ENCODE data around the gene INSYN2A.
A peak's percentile ranks its signal among the peaks of the same experiment; 100 is the strongest.

The INSYN2A gene

DNA sequence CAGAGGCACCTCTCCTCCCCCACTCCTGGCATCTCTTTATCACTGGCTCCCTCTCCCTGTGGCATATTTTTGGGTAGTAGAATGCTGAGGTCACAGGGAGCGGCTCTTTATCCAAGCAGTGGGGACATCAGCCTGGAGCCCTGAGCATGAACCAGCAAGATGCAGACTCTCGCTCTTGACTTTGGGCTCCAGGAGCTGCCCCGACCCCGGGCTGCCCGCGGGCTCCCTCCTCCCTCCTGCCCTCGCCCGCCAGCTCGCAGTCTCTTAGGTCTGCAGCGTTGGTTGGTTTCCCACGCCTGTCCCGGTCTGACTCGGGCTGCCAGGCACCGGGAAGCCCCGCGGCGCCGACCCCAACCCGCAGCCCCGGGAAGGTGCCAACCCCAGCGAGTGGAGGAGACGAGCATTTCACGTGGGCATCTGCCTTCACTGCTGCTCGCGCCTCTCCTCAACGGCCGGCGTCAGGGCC, 1.3 kb downstream of the INSYN2A start:
- peak; percentile 25 for DNase-seq

- no peak for DNase-seq
These were observed 1.8 kb downstream of the INSYN2A start for GRCh38 chr10:127194599-127194998.

DNA sequence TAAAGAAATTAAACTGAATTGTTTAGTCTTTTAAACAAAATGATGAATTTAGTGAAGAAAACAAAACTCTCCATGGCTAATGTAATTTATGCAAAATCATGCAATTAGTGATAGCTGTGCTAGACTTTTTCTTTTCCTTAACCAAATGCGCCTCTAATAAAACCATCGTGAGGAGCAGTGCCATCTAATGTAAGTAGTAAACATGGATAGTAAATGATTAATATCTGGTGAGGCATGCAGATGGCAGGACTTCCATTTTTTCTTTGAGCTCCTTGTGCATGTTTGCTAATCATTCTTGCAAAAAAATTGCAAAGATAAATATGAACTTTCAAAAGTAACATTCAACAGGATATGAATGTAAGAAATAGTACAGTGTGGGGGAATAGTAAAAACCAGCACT, 2.3 kb downstream of the INSYN2A start:
- DNase-seq = no peak

- DNase-seq = no peak
These were observed 3.3 kb downstream of the INSYN2A start for GRCh38 chr10:127193125-127193524.

DNA sequence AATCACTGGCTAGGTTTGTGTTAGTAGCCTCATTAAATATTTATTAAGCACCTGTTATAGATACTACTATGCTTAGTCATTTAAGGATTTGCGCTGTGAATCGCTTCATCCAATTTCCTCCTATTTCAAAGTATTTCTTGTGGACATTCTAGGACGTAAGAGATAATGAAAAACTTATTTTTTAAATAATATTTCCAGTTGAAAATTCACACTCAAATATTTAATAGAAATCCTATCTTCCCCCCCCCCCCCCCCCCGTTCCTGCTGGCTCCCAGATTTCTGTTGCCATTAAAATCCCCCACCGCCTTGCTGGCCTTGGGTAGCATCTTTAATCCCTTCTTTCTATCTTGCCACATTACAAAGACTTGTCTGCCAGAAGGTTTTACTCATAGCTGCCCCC, 6.0 kb downstream of the INSYN2A start:
- no peak for DNase-seq

GRCh38 chr10:127189226-127189625, 7.2 kb downstream of the INSYN2A start:
- DNase-seq = no peak

- no peak for DNase-seq
These were observed 9.6 kb downstream of the INSYN2A start for GRCh38 chr10:127186813-127187212.

GRCh38 chr10:127184582-127184981, 11.8 kb downstream of the INSYN2A start:
- DNase-seq = no peak

GRCh38 chr10:127182161-127182560, 14.2 kb downstream of the INSYN2A start:
- DNase-seq = no peak

GRCh38 chr10:127179612-127180250, 16.7 kb downstream of the INSYN2A start:
- no peak for DNase-seq

DNA sequence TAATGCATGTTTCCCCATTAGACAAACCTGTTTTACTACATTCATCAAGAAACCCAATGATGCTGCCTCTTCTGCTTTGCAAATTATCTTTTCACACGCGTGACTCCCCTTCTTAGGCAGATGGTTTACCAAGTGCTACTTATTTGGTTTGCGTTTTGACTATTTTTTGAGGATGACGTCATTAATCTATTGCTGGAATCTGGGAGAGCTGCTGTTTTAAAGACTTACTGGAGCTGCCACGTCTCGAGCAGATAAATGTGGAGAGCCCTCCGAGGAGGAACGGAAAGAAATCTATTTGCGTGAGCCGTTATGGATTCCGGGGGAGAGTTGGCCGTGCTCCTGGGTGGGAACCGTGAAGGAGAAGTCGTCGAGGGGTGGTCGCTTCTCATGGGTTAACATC, 19.7 kb downstream of the INSYN2A start:
- DNase-seq = no peak

- no peak for DNase-seq
These were observed 20.9 kb downstream of the INSYN2A start for GRCh38 chr10:127175357-127176110.

GRCh38 chr10:127174866-127175265, 21.5 kb downstream of the INSYN2A start:
- DNase-seq = no peak

DNA sequence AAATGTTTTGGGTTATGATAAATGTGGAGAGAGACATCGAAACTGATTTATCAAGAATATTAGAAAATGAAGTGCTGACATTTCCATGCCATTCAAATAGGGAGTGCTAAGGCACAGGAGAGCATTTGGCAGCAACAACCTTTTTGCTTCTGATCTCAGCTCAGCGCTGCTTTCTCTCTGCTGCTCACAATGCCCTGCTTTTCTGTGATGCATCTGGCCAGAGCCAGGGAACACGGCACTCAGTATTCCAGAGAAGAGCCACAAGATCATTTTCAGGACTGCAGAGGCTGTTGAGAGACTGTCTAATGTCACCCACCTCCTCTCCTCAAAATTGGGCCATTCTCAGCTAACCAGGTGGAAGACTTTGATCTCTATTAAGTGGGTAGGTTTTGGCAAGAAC, 28.1 kb downstream of the INSYN2A start:
- no peak for DNase-seq

- no peak for DNase-seq
These were observed 33.5 kb downstream of the INSYN2A start for GRCh38 chr10:127162841-127163240.

- DNase-seq = no peak
These were observed 34.9 kb downstream of the INSYN2A start for GRCh38 chr10:127161482-127161881.

DNA sequence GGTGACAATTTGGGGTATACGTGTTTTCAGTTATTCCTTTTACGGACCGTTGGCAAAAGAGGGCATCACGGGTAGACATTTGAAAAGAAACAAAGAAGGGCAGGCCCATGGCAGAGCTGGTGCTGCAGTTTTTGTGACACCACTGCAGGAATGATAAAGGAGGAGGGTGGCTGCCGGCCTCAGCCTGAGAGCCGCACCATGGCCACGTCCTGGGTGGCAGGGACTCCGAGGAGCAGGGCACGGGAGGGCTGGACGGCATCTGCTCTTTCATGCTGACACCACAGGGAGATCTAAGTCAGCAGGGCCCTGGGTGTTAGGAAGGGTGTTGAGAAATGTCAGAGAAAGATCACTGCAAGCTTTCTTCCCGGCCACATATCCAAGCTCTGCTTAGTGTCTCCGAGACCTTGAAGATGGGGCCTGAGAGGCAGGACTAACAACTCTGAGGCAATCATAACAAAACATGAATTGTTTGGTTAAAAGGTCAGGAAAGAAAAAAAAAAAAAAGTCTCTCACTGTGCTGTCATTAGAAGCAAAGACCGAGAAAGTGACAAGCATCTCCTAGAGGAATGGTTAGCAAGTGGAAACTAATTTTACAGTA, 36.6 kb downstream of the INSYN2A start:
- DNase-seq = no peak

- no peak for DNase-seq
These were observed 37.7 kb downstream of the INSYN2A start for GRCh38 chr10:127158662-127159061.

GRCh38 chr10:127157506-127158200, 38.7 kb downstream of the INSYN2A start:
- peak; percentile 7 for DNase-seq

GRCh38 chr10:127157089-127157488, 39.3 kb downstream of the INSYN2A start:
- no peak for DNase-seq

DNA sequence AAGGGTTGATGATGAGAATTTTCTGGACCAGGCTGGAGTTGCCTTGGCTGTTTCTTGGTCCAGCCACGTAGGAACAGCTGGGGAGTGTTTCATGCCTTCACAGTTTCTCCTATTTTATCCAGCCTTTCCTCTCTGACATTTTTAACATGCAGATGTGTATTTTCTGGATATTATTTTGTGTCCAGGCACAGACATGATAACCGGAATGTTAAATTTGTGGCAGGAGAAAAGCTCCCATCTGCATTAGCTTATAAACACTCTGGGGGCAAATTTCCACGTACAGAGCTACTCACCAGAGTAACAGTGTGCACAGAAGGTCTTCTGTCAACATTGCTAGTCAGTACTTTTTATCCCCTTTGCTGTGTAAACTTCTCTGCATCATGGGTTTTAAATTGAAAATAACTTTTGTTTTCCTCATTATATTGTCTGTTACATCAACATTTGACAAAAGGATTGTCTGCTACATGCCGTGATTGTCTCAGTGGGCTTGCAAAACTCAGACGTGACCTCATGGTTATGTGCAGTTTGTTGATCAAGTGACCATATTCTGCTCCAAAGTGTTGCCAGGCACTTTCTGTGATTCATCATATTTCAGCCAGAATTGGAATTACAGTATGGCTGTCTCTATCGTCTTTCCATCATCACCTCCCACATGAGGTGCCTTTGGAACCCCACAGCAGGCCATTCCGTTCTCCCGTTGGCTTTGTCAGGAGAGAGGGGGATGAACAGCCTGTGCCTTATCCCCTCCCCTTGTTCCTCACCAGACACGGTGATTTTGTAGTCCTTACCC, 41.4 kb downstream of the INSYN2A start:
- no peak for DNase-seq

DNA sequence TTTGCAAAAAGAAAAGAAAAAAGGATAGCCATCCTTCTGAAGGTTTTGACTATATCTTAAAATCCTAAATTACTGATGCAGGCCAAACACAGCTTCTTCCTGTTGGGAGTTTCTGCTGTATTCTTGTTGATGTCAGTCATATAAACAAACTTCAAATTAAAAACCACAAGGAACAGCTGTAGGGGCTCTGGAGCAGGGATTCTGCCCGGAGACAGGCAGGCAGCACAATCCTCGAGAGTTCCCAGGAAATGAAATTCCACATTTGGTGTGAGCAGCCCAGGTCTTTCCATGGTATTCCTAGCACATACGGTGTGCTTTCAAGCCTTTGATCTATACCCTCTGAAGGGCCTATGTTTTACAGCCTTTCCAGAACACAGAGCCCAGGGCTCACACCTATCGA, 43.2 kb downstream of the INSYN2A start:
- no peak for DNase-seq
